Stomach smooth muscle (tissue), 2 donors: Measurements from ENCODE around the gene RHEBL1.

Experiments used
- H3K27ac ChIP-seq: one replicate; pipeline ENCODE4 v1.7.0; 2013; ENCODE audit warnings: mild to moderate bottlenecking, low read length, inconsistent platforms
- H3K27me3 ChIP-seq, 2 donors: one replicate each; pipeline ENCODE4 v1.7.0; 2013; ENCODE audit warnings: low read length in 2 of 2; ENCODE audit not compliant: insufficient read depth in 2 of 2, control insufficient read depth in 1 of 2
- H3K36me3 ChIP-seq, 2 donors: one replicate each; pipeline ENCODE4 v1.7.0; 2013; ENCODE audit warnings: low read length in 2 of 2; ENCODE audit not compliant: control insufficient read depth in 2 of 2, insufficient read depth in 2 of 2
- H3K4me1 ChIP-seq: one replicate; pipeline ENCODE4 v1.7.0; 2013; ENCODE audit warnings: low read length; ENCODE audit not compliant: control insufficient read depth, insufficient read depth
- H3K4me3 ChIP-seq, 2 donors: one replicate each; pipeline ENCODE4 v1.7.0; 2013; ENCODE audit warnings: low read length in 2 of 2
- H3K9ac ChIP-seq, 2 donors: one replicate each; pipeline ENCODE4 v1.7.0; 2013; ENCODE audit warnings: low read length in 2 of 2, mild to moderate bottlenecking in 1 of 2
- H3K9me3 ChIP-seq, 2 donors: one replicate each; pipeline ENCODE4 v1.7.0; 2013; ENCODE audit warnings: low read length in 2 of 2; ENCODE audit not compliant: control insufficient read depth in 2 of 2
- donor health status: healthy.
- donor health status: Pancreatic carcinoma.

RHEBL1 gene

GRCh38 chr12:49037111-49037946 is 32.5 kb downstream of the RHEBL1 start:
- no peaks in the 10 kb centered on the region for H3K27me3 ChIP-seq
- H3K36me3 ChIP-seq = peaks cover 55 to 63% of the 10 kb centered on the region in 2 donors
- no peak overlapping the region for H3K27ac ChIP-seq

DNA sequence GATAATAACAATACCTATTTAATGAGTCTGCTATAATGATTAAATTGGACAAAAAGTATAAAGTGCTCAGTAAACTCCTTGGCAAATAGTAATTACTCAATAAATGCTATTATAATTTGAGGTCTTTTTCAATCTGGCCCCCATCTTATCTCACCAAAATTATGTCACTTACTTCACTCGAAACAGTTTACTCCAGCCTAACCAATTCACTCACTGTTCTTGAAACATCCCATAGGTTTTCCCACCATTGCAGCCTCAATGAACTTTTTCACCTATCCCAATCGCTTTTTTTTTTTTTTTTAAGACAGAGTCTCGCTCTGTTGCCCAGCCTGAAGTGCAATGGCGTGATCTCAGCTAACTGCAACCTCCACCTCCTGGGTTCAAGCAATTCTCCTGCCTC is 33.8 kb downstream of the RHEBL1 start:
- H3K9ac ChIP-seq = no peak overlapping the region
- no peak overlapping the region for H3K27ac ChIP-seq
- H3K4me1 ChIP-seq = peaks cover 3% of the 10 kb centered on the region
- H3K9me3 ChIP-seq = no peaks in the 10 kb centered on the region
- no peaks in the 10 kb centered on the region for H3K27me3 ChIP-seq
- no peak overlapping the region for H3K4me3 ChIP-seq
- peaks cover 47 to 61% of the 10 kb centered on the region in 2 donors for H3K36me3 ChIP-seq

More at GRCh38 chr12:49037111-49037946, 32.5 kb downstream of the RHEBL1 start:
- no peak overlapping the region for H3K9ac ChIP-seq
- no peak overlapping the region for H3K4me3 ChIP-seq
- H3K4me1 ChIP-seq = peaks cover 3% of the 10 kb centered on the region
- no peaks in the 10 kb centered on the region for H3K9me3 ChIP-seq

DNA sequence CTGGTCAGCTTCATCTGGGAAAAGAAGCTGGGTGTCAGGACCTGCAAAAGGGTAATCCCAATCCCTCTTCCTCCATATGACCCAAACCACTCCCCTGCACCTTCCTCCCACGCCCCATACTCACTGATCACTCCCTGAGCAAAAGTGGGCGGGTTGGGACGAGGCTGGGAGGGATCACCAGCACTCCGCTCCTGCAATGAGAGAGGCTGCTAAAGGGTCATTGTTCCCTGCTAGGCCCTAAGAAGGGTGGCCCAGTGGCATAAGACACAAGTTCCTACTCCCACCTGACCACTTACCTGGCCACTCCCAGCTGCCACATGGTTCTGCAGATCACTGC is 35.5 kb downstream of the RHEBL1 start:
- Histone ChIP-seq H3K36me3 (peaks cover 46 to 56% of the 10 kb centered on the region in 2 donors), H3K27me3 (no peaks in the 10 kb centered on the region), H3K4me3 (no peak overlapping the region), H3K27ac (no peak overlapping the region), H3K4me1 (peaks cover 3% of the 10 kb centered on the region), H3K9me3 (no peaks in the 10 kb centered on the region), H3K9ac (no peak overlapping the region)

GRCh38 chr12:49033611-49034285 is 36.0 kb downstream of the RHEBL1 start:
- no peak overlapping the region for H3K4me3 ChIP-seq
- no peaks in the 10 kb centered on the region for H3K9me3 ChIP-seq
- peaks cover 3% of the 10 kb centered on the region for H3K4me1 ChIP-seq
- no peaks in the 10 kb centered on the region for H3K27me3 ChIP-seq
- H3K9ac ChIP-seq = no peak overlapping the region
- H3K36me3 ChIP-seq = peaks cover 48 to 56% of the 10 kb centered on the region in 2 donors
- no peak overlapping the region for H3K27ac ChIP-seq

DNA sequence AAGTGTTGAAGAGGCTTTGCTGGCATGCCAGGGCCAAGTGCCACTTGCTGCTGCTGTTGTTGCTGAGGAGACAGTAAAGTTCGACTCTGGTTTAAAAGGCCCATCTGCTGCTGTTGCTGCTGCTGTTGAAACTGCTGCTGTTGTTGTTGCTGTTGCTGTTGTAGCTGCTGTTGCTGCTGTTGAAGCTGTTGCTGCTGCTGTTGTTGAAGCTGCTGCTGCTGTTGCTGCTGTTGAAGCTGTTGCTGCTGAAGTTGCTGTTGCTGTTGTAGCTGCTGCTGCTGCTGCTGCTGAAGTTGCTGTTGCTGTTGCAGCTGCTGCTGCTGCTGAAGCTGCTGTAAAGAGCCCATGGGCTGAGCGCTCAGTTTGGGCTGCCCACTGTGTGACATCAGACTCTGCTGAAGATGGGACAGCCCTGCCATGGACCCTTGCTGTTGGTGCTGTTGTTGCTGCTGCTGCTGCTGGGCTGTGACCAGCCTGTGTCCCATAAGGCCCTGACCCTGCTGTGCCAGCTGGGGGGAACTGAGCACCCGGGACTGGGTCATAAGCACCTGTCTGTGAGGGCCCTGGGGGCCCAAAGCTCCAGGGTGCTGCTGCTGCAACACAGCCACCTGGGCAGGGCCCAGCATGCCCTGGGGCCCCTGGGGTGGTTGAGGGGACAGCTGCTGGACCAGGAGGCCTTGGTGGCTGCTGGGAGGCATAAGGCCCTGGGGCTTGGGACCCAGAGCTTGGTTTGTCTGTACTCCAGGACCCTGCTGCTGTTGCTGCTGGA is 36.9 kb downstream of the RHEBL1 start:
- Histone ChIP-seq H3K4me1 (peaks cover 3% of the 10 kb centered on the region), H3K27me3 (no peaks in the 10 kb centered on the region), H3K36me3 (peaks cover 51 to 58% of the 10 kb centered on the region in 2 donors), H3K9me3 (no peaks in the 10 kb centered on the region), H3K4me3 (no peak overlapping the region), H3K9ac (no peak overlapping the region), H3K27ac (no peak overlapping the region)

- peaks cover 50 to 59% of the 10 kb centered on the region in 2 donors for H3K36me3 ChIP-seq
- peaks cover 3% of the 10 kb centered on the region for H3K4me1 ChIP-seq
- H3K9ac ChIP-seq = no peak overlapping the region
- no peak overlapping the region for H3K4me3 ChIP-seq
- H3K9me3 ChIP-seq = no peaks in the 10 kb centered on the region
- no peak overlapping the region for H3K27ac ChIP-seq
- no peaks in the 10 kb centered on the region for H3K27me3 ChIP-seq
Measured at GRCh38 chr12:49032276-49032675, 37.5 kb downstream of the RHEBL1 start.

DNA sequence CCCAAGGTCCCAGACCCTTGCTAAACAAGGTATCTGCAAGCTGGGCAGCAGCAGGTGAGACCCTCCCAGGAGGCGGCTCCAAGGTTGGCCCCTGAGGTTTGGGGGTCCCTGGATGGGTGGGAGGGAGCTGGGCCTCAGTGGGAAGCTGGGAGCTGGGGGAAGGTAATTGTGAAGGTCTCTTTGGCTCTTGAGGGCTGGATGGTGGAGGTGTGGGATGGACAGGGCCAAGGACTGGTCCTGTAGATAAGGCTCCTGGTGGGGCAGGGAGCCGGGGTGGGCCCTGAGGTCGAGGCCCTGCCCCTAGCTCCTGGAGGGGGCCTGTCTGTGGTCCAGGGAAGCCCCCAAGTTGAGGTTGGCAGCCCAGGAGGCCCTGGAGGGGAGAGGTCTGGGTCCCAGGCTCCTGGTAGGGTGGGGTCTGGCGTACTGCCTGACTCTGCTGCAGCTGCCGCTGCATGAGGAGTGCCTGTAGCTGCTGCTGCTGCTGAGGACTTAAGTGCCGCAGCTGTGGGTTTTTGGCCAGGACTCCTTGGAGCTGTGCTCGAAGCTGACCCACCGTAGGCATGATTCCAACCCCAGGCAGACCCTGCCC is 38.1 kb downstream of the RHEBL1 start:
- H3K9me3 ChIP-seq = no peaks in the 10 kb centered on the region
- no peak overlapping the region for H3K9ac ChIP-seq
- no peak overlapping the region for H3K27ac ChIP-seq
- H3K36me3 ChIP-seq = peaks cover 47 to 57% of the 10 kb centered on the region in 2 donors
- no peak overlapping the region for H3K4me3 ChIP-seq
- H3K4me1 ChIP-seq = peaks cover 3% of the 10 kb centered on the region
- no peaks in the 10 kb centered on the region for H3K27me3 ChIP-seq

DNA sequence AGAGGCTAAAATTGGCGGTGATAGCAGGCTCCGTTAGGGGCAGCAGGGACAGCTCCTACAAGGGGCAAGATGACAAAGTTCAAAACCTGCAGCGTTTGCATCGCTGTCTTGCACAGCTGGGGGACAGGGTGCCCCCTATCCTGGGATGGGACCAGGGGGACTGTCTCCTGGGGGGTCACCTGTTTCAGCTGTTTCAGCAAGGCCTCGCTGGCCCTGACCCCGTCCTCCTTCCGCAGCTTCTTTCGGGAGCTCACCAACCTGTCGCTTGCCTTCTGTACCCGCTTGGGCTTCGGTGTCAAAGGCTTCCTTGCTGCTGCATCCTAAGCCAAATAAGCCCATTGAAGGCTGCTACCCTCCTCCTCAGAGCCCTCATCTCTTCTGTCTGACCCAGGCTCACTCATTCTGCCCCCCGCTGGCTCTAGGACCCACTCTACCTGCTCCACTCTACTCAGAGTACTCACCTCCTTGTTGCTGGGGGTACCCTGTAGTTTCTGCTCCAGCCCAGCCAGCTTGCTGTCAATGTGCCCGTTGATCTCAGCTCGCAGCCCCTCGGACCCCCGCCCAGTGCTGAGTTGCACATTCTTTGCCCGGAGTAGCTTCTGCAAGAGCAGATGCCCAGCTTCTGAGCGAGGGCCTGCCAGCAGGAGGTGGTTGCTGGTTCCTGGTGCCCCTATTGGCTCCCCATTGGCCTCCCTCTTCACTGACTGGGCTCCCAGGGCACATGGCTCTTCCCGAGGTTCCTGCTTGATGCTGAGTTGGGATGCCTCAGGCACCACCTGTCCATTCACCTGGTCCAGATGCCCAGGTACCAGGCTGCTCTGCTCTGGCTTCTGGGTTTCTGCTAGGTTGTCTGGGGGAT is 38.8 kb downstream of the RHEBL1 start:
- Histone ChIP-seq H3K9ac (no peak overlapping the region), H3K4me1 (peaks cover 3% of the 10 kb centered on the region), H3K27ac (no peak overlapping the region), H3K9me3 (no peaks in the 10 kb centered on the region), H3K27me3 (no peaks in the 10 kb centered on the region), H3K4me3 (no peak overlapping the region), H3K36me3 (peaks cover 53 to 63% of the 10 kb centered on the region in 2 donors)

- no peak overlapping the region for H3K4me3 ChIP-seq
- H3K4me1 ChIP-seq = peaks cover 3% of the 10 kb centered on the region
- H3K9ac ChIP-seq = no peak overlapping the region
- H3K36me3 ChIP-seq = peaks cover 59 to 70% of the 10 kb centered on the region in 2 donors
- H3K9me3 ChIP-seq = no peaks in the 10 kb centered on the region
- no peaks in the 10 kb centered on the region for H3K27me3 ChIP-seq
- H3K27ac ChIP-seq = no peak overlapping the region
Measured at GRCh38 chr12:49030119-49030518, 39.7 kb downstream of the RHEBL1 start.
